ENCODE results near the gene IGF1R.

Gene IGF1R

DNA sequence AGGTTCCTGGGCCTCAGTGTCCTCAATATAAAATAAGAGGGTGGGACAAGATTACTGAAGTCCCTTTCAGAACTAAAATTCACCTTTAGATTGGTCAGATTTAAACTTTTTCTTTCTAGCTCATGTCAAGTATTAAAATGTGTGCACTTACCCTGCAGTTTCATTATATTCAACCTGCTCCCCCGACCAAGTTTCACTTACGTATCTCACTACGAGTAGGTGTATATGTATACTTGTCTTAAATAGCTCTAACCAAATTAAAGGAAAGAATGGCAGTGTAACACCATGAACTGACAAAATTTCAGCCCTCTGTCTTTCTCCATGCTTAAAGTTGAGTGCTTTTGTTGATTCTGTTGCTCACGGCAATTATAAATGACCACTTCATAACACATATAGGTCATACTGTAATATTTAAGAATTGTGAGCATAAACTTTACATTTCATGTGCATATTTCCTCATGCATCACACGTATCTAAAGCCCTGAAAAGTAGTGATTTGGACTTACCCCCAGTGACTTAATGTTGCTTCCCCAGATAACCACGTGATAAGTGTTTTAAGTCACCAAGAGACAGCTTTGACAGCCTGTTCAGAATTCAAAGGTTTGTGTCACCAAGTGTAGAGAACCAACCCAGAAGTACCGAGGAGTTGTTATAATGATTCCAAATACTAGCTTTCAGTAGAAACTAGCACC is 289.2 kb downstream of the IGF1R start:
- H3K4me3 ChIP-seq (ENCODE audit: low read depth in 1 of 2, low read length in 2 of 2), result no peak overlapping the region
- no peaks in the 10 kb centered on the region for H3K9me3 ChIP-seq (ENCODE audit: control insufficient read depth in 1 of 2, low read length in 2 of 2)
- H3K27ac ChIP-seq (ENCODE audit: low read length), result no peak overlapping the region
- peaks cover 25 to 64% of the 10 kb centered on the region in 2 donors for H3K36me3 ChIP-seq (ENCODE audit: control insufficient read depth in 1 of 2, insufficient read depth in 2 of 2, low read length in 2 of 2)
- H3K27me3 ChIP-seq (ENCODE audit: low read depth, low read length), result no peaks in the 10 kb centered on the region
- no peaks in the 10 kb centered on the region for H3K4me1 ChIP-seq (ENCODE audit: control insufficient read depth in 1 of 2, insufficient read depth in 2 of 2, low read length in 2 of 2)

DNA sequence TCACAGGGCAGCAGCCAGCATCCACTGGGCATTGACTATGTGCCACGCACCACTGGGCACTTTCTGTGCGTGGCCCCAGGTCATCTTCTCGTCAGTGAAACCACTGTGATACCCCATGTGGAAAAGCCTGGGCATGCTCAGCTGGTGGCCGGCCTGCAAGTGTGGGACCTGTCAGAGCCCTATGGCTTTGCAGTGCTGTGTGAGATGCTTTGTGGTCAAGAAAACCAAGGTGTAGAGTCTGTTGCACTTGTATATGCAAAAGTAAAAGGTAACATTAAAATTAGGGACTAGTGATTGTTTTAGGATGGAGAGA is 289.7 kb downstream of the IGF1R start:
- no peak overlapping the region for H3K27ac ChIP-seq (ENCODE audit: low read length)
- peaks cover 0 to 2% of the 10 kb centered on the region in 2 donors for H3K4me1 ChIP-seq (ENCODE audit: control insufficient read depth in 1 of 2, insufficient read depth in 2 of 2, low read length in 2 of 2)
- no peak overlapping the region for H3K4me3 ChIP-seq (ENCODE audit: low read depth in 1 of 2, low read length in 2 of 2)
- peaks cover 29 to 63% of the 10 kb centered on the region in 2 donors for H3K36me3 ChIP-seq (ENCODE audit: control insufficient read depth in 1 of 2, insufficient read depth in 2 of 2, low read length in 2 of 2)
- no peaks in the 10 kb centered on the region for H3K9me3 ChIP-seq (ENCODE audit: control insufficient read depth in 1 of 2, low read length in 2 of 2)
- no peaks in the 10 kb centered on the region for H3K27me3 ChIP-seq (ENCODE audit: low read depth, low read length)

DNA sequence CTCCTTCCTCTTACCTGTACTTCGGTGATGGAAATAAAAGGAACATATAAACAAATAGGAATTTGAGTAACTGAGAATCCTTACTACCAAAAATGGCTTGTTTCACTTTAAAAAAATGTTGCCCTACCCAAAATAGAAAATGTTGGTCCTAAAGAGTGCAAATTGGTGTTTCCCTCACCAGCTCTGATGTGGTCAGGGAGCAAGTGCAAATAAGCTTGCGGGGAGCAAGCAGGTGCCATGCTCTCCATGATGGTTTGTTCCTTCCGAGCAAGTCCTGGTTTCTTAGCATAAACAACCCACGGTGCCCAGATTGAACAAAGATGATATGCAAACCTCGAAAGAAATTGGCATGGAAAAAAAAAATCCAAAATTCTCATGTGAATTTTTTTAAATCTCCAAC is 290.5 kb downstream of the IGF1R start:
- no peak overlapping the region for H3K4me3 ChIP-seq (ENCODE audit: low read depth in 1 of 2, low read length in 2 of 2)
- H3K4me1 ChIP-seq (ENCODE audit: control insufficient read depth in 1 of 2, insufficient read depth in 2 of 2, low read length in 2 of 2), result peaks cover 0 to 9% of the 10 kb centered on the region in 2 donors
- H3K36me3 ChIP-seq (ENCODE audit: control insufficient read depth in 1 of 2, insufficient read depth in 2 of 2, low read length in 2 of 2), result peaks cover 32 to 57% of the 10 kb centered on the region in 2 donors
- H3K27ac ChIP-seq (ENCODE audit: low read length), result no peak overlapping the region
- no peaks in the 10 kb centered on the region for H3K9me3 ChIP-seq (ENCODE audit: control insufficient read depth in 1 of 2, low read length in 2 of 2)
- no peaks in the 10 kb centered on the region for H3K27me3 ChIP-seq (ENCODE audit: low read depth, low read length)

DNA sequence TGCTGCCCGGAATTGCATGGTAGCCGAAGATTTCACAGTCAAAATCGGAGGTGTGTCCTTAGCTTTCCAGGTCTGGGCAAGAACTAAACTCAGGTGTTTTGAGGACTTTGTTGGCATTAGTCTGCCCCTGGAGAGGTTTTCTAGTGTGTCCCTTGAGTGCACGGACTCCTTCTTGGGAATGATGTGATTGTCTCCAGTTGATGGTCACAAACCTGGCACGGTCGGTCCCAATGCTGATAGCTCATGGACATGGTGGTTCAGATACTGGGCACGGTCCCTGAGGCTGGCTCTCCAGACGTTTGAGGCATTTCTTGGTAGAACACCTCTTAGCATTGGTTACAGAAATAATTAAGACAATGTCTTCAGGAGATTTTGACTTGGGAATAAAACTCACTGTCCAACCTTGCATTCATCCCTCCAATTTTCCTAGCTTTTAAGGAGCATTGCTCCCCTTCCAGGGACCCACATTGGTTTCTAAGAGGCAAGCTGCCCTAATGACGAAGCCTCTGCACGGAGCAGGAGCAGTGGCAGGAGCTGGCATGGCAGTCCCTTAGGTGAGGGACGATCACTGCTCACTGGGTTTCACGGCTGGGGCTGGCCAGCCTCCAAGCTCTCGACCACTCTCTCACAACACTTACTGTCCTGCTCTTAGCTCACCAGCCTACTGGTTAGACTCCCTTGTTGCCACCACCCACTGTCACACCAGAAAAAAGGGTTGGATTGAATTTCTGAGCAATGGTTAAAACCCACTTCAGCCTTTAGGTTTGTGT is 291.2 kb downstream of the IGF1R start:
- H3K27ac ChIP-seq (ENCODE audit: low read length), result no peak overlapping the region
- H3K4me3 ChIP-seq (ENCODE audit: low read depth in 1 of 2, low read length in 2 of 2), result no peak overlapping the region
- H3K9me3 ChIP-seq (ENCODE audit: control insufficient read depth in 1 of 2, low read length in 2 of 2), result no peaks in the 10 kb centered on the region
- no peaks in the 10 kb centered on the region for H3K27me3 ChIP-seq (ENCODE audit: low read depth, low read length)
- H3K4me1 ChIP-seq (ENCODE audit: control insufficient read depth in 1 of 2, insufficient read depth in 2 of 2, low read length in 2 of 2), result peaks cover 0 to 14% of the 10 kb centered on the region in 2 donors
- H3K36me3 ChIP-seq (ENCODE audit: control insufficient read depth in 1 of 2, insufficient read depth in 2 of 2, low read length in 2 of 2), result peaks cover 32 to 53% of the 10 kb centered on the region in 2 donors

DNA sequence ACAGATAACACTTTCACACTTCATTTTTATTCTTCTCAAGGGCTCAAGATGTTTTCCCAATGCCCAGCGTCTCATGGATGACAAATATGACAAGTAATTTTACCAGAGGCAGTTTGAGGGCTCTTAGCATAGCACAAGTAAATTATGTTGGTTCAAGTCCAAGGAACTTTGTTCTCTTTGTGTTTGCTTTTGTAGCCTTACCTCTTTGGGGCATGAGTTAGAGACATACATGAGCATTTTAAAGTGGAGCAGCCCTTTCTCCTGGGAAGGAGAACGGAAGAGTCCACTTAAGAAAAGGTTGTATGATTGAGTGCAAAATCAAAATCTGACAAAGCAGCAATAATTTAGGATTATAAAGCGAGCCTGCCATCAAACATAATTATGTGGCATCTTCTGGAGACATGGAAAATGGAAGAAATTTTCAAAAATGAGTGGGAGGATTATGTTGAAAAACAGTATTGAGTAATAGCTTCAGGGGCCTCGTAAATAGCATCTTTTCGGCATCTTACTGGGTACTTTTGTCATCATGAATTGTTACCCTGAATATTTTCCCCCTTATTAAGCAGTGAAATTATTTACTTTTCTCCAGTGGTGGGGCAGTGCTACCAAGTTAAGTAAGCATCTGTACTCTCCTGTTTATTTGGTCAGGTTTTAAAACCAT is 293.4 kb downstream of the IGF1R start:
- H3K4me3 ChIP-seq (ENCODE audit: low read depth in 1 of 2, low read length in 2 of 2), result no peak overlapping the region
- H3K4me1 ChIP-seq (ENCODE audit: control insufficient read depth in 1 of 2, insufficient read depth in 2 of 2, low read length in 2 of 2), result peaks cover 0 to 14% of the 10 kb centered on the region in 2 donors
- H3K27ac ChIP-seq (ENCODE audit: low read length), result no peak overlapping the region
- H3K27me3 ChIP-seq (ENCODE audit: low read depth, low read length), result no peaks in the 10 kb centered on the region
- no peaks in the 10 kb centered on the region for H3K9me3 ChIP-seq (ENCODE audit: control insufficient read depth in 1 of 2, low read length in 2 of 2)
- H3K36me3 ChIP-seq (ENCODE audit: control insufficient read depth in 1 of 2, insufficient read depth in 2 of 2, low read length in 2 of 2), result peaks cover 18 to 45% of the 10 kb centered on the region in 2 donors

DNA sequence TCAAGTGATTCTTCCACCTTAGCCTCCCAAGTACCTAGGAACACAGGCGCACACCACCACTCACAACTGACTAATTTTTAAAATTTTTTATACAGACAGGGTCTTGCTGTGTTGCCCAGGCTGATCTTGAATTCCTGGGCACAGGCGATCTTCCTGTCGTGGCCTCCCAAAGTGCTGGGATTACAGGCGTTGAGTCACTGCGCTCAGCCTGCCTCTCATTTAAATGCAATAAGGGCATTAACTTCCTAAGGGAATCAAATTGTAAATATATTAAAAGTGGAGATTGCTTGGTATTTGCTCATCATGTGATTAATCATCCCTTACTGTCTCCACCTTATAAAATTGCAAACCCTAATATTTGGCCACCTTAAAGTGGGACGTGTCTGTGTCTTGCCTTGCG is 294.1 kb downstream of the IGF1R start:
- Histone ChIP-seq H3K4me3 (ENCODE audit: low read depth in 1 of 2, low read length in 2 of 2) (no peak overlapping the region), H3K27ac (ENCODE audit: low read length) (no peak overlapping the region), H3K36me3 (ENCODE audit: control insufficient read depth in 1 of 2, insufficient read depth in 2 of 2, low read length in 2 of 2) (peaks cover 18 to 39% of the 10 kb centered on the region in 2 donors), H3K4me1 (ENCODE audit: control insufficient read depth in 1 of 2, insufficient read depth in 2 of 2, low read length in 2 of 2) (peaks cover 0 to 14% of the 10 kb centered on the region in 2 donors), H3K27me3 (ENCODE audit: low read depth, low read length) (no peaks in the 10 kb centered on the region), H3K9me3 (ENCODE audit: control insufficient read depth in 1 of 2, low read length in 2 of 2) (no peaks in the 10 kb centered on the region)

DNA sequence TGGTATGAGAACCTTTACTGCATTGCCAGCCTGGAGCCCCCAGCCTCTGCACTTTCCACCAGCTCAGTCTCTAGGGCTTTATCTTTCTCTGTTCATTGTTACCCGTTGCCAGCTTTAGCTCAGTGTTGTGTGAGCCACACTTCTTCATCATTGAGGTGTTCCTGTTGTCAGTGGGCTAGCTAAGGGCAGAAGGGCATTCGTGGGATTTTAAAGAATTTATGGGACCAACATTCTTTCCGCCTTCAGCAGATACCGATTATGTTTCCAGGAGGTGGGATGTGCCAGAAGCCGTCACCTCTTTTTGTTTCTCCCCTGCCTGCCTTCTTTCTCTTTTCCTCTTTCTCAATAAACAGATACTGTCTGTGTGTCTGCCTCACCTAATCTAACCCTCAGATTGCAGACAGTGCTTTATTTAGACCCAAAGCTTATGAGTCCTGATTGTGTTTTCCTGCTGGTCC is 294.7 kb downstream of the IGF1R start:
- H3K4me3 ChIP-seq (ENCODE audit: low read depth in 1 of 2, low read length in 2 of 2), result peak overlapping the region in 1 of 2 donors; percentile 0
- H3K27me3 ChIP-seq (ENCODE audit: low read depth, low read length), result no peaks in the 10 kb centered on the region
- peaks cover 12 to 35% of the 10 kb centered on the region in 2 donors for H3K36me3 ChIP-seq (ENCODE audit: control insufficient read depth in 1 of 2, insufficient read depth in 2 of 2, low read length in 2 of 2)
- peak overlapping the region; percentile 27 for H3K27ac ChIP-seq (ENCODE audit: low read length)
- no peaks in the 10 kb centered on the region for H3K9me3 ChIP-seq (ENCODE audit: control insufficient read depth in 1 of 2, low read length in 2 of 2)
- peaks cover 0 to 14% of the 10 kb centered on the region in 2 donors for H3K4me1 ChIP-seq (ENCODE audit: control insufficient read depth in 1 of 2, insufficient read depth in 2 of 2, low read length in 2 of 2)

DNA sequence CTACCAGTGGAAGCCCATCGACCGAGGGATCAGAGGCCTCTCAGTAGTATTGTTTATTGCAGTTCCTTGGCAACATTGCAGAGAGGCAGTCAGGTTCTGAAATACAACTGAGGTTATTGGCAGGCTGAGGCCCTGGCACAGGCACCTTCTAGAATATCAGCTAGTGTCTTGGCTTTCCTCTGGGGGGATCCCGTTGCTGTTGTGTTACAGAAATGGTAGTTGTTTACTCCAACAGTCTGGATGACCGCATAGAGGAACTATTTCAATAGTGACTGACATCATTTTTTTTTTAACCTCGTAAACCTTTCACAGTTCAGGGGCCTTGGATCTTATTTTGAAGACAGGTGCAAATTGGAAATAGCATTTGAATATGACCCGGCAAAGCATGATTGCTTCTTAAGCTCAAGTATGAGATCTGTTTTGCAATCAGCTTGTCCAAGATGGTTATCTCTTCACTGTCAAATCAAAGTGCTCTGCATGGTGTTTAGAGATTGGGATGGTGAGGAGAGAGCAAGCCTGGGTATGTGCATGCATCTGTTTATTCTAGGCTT is 295.3 kb downstream of the IGF1R start:
- Histone ChIP-seq H3K4me1 (ENCODE audit: control insufficient read depth in 1 of 2, insufficient read depth in 2 of 2, low read length in 2 of 2) (peaks cover 0 to 14% of the 10 kb centered on the region in 2 donors), H3K9me3 (ENCODE audit: control insufficient read depth in 1 of 2, low read length in 2 of 2) (no peaks in the 10 kb centered on the region), H3K4me3 (ENCODE audit: low read depth in 1 of 2, low read length in 2 of 2) (peak overlapping the region in 1 of 2 donors; percentile 0), H3K27ac (ENCODE audit: low read length) (peak overlapping the region; percentile 27), H3K36me3 (ENCODE audit: control insufficient read depth in 1 of 2, insufficient read depth in 2 of 2, low read length in 2 of 2) (peaks cover 13 to 37% of the 10 kb centered on the region in 2 donors), H3K27me3 (ENCODE audit: low read depth, low read length) (no peaks in the 10 kb centered on the region)

DNA sequence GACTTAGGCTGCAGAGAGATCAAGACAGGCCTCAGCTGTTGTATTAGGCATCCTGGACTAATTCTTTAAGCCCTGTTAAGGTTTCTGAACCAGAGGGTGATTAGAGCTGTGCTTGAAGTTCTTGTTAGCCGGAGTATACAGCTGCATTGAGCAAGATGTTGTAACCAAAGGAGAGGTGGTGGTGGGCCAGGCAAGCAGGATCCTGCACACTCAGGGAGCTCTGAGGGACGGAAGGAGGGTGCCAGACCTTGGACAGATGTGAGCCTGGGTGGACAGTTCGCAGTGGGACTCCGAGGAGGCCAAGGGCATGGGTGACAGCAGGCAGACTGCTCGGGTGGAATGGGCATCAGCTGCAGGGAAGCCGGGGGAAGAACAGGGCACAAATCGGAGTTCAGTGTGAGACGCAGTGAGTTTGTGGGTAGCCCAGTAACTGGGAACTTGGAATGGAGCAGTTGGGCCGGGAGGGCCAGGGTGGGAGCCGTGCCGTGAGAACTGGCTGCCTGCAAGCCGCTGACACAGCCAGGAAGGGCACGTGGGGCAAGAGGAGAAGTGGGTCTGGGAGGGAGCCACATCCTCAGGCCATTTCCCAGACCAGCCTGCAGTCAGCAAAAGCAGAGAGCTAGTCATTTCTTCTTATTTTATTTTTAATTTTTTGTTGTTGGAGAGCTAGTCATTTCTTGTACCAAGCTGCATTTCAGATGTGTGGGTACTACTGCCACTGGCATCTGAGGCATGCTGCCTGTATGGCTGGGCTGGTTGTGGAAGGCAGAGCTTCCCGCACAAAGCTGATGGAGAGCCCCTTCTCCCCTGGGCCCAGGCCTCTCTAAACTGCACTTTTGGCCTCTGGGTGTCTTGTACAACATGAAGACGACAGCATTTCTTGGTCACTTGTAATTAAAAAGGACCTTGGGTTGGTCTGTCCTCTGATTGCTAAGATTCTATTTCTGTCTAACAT is 298.2 kb downstream of the IGF1R start:
- H3K27me3 ChIP-seq (ENCODE audit: low read depth, low read length), result no peaks in the 10 kb centered on the region
- H3K9me3 ChIP-seq (ENCODE audit: control insufficient read depth in 1 of 2, low read length in 2 of 2), result no peaks in the 10 kb centered on the region
- H3K4me3 ChIP-seq (ENCODE audit: low read depth in 1 of 2, low read length in 2 of 2), result no peak overlapping the region
- peaks cover 19 to 40% of the 10 kb centered on the region in 2 donors for H3K36me3 ChIP-seq (ENCODE audit: control insufficient read depth in 1 of 2, insufficient read depth in 2 of 2, low read length in 2 of 2)
- H3K4me1 ChIP-seq (ENCODE audit: control insufficient read depth in 1 of 2, insufficient read depth in 2 of 2, low read length in 2 of 2), result peaks cover 0 to 14% of the 10 kb centered on the region in 2 donors
- no peak overlapping the region for H3K27ac ChIP-seq (ENCODE audit: low read length)

DNA sequence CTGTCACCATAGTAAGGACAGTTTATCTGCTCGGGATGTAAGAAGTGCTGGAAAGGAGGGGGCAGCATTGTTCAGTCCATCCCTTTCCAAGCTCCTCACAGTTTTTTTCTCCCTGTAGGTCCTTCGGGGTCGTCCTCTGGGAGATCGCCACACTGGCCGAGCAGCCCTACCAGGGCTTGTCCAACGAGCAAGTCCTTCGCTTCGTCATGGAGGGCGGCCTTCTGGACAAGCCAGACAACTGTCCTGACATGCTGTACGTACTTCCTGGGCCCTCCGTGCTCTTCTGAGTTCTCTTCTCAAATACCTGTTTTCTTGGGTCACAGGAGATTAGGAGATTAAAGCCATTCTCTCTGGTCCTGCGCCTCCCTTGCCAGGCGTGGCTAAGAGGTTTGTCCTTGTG is 300.1 kb downstream of the IGF1R start:
- H3K4me3 ChIP-seq (ENCODE audit: low read depth in 1 of 2, low read length in 2 of 2), result no peak overlapping the region
- H3K27me3 ChIP-seq (ENCODE audit: low read depth, low read length), result no peaks in the 10 kb centered on the region
- peaks cover 0 to 15% of the 10 kb centered on the region in 2 donors for H3K4me1 ChIP-seq (ENCODE audit: control insufficient read depth in 1 of 2, insufficient read depth in 2 of 2, low read length in 2 of 2)
- H3K27ac ChIP-seq (ENCODE audit: low read length), result no peak overlapping the region
- peaks cover 15 to 36% of the 10 kb centered on the region in 2 donors for H3K36me3 ChIP-seq (ENCODE audit: control insufficient read depth in 1 of 2, insufficient read depth in 2 of 2, low read length in 2 of 2)
- H3K9me3 ChIP-seq (ENCODE audit: control insufficient read depth in 1 of 2, low read length in 2 of 2), result no peaks in the 10 kb centered on the region

Data from muscle layer of duodenum (tissue), 2 donors.